HG02759 (cell line): ENCODE measurements around the gene KREMEN1.

Experiments
- ATAC-seq: cut with Tn5 transposase; IDR thresholded peaks from one replicate; pipeline ENCODE4 v1.9.1; 2021; ENCODE audit warnings: mild to moderate bottlenecking, moderate library complexity; ENCODE audit not compliant: unreplicated experiment

Gene KREMEN1

DNA sequence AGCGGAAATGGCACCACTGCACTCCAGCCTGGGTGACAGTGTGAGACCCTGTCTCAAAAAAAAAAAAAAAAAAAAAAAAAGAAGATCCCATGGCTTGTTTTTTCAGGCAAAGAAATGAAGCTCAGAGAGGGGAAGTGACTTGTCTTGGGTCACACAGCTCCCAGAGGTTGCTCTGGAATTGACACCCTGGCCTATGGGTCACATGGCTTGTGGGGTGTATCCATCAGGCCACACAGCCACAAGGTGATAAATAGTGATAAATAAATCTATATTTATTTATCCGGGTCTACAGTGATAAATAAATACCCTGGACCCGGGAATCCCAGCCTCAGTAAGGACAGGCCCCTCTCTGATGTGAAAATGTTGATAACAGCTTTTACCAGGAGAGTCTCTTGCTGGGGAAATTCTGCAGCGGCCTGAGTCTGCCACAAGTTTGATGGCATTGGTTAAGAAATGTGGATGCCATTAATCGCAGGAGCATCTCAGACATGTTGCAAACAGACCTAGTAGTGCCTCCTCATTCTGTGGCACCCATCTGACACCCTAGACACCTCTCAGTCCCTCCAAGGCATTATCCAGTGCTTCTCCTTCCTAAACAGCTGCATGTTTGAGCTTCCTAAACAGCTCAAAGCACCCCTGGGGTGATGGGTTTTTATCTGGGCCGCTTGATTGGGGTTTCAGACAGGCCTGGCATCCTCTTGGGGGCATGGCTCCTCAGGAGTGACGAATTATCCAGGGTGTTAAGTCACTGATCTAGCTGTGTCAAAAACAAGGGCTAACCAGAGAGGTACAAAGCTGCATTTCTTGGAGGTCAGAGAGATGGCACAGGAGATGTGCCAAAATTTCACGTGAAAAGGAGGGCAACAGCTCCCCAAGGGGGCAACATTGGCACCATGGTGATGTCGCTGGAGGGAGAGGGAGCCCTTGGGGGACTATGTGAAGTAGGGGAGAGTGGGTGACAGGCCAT is 130.9 kb downstream of the KREMEN1 start:
- no peak for ATAC-seq

DNA sequence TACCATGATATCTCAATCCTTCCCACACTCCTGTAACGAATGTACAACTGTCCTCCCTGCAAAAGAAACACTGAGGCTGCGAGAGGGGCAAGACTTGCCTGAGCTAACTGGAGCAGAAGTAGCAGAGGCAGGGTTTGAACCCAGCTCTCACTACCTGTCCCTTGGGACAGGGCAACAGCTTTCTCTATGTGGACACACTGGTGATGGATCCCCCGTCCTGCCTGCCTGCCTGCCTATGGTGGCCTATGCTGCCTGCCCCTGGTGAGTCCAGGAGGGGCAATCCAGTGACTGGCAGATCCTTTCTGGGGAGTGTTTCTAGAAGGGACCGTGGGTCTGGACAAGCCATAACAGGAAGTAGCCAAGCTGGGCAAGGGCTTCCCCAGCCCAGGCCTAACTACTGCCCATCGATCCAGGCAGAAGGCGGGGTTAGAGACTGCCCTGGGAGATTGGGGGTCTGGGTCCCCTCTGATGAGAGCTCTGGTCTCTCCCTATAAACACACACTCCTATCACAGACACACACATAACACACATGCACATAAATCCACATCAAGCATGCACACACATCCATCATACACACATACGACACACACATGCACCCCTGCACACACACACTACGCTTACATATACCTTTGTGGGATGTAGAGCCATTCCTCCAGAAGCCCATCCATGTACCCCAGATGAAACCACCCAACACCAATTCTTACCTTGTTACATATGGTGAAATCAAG is 131.8 kb downstream of the KREMEN1 start:
- no peak for ATAC-seq

DNA sequence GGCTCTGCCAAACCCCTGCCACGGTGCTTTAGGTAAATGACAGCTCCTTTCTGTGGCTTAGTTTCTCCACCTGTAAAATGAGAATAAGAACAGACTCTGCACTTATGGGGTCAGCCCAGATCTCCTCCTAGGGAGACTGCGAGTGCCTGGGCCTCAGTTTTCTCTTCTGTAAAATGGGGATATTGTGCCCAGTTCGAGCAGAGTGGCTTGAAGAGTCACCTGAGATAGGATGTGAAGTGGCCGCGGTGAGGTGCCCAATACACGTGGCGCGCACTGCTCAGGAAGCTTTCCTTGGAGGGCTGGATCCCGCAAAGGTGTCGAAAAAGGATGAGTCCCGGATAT is 132.4 kb downstream of the KREMEN1 start:
- ATAC-seq: no peak

DNA sequence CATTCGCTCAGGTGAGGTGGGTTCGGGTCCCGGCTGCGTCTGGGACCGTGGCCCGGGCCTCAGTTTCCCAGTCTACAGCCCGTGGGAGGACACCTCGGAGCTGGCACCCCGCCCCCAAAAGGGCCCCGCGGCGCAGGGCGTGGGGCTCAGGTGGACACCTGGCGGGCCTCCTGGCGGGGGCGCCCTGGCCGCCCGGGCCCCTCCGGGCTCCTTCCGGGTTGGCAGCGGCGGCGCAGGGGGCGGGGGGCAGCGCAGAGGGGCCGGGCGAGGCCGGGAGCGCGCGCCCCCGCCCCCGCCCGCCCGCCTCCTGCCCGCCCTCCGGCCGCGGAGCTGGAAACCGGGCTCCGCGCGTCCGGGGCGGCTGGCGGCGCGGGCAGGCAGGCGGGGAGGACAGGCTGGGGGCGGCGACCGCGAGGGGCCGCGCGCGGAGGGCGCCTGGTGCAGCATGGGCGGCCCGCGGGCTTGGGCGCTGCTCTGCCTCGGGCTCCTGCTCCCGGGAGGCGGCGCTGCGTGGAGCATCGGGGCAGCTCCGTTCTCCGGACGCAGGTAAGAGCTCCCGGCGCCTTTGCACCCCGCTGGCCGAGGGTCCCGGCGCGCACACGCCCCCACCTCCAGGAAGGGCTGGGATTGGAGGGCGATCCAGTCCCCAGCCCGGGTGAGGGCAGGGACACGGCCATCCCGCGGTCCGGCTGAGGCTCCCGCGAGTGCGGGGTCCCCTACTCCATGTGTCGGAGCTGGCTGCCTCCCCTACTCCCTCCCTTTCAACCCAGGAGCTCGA is 132.9 kb downstream of the KREMEN1 start, which contains the start of gene EMID1:
TSS of gene EMID1 (plus strand) at position 303 of the 778 bp plus-strand sequence. CDS start at position 446, 143 bp downstream.
- ATAC-seq: no peak

DNA sequence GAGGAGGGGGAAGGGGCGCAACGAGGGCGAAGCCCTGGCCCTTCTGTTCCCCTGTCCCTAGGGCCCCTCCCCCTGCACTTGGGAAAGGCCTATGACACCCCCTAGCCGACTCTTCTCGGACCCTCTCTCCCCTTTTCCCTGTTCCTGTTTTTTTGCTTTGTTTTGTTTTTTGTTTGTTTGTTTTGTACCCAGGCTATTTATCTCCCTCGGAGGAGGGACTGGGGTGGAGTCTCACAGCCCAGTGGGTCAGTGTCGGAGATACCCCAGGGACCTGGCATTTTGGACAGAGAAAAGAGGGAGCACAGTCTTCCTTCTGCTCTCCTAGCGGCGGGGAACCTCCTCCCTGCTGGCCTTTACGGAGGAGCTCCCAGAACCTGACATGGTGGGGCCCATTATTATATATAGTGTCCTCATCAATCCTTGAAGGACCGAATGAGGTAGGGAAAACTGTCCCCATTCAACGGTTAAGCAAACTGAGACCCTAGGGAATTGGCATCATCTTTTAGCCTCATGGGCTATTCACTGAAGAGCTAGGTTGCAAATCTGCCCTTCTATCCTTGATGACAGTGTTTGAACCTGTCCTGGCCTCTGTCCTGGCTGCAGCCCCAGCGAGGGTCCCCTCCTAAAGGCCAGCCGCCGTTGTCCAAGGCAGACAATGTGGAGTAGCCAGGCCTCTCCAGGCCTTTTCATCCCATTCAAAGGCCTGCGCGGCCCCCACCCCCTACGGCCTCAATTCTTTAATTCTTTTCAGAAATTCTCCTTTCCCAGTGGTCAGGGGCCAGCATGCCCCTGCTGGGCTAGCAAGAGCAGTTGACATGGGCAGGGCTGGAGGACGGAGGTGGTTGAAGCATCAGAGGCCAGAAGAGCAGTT is 133.8 kb downstream of the KREMEN1 start:
- no peak for ATAC-seq

DNA sequence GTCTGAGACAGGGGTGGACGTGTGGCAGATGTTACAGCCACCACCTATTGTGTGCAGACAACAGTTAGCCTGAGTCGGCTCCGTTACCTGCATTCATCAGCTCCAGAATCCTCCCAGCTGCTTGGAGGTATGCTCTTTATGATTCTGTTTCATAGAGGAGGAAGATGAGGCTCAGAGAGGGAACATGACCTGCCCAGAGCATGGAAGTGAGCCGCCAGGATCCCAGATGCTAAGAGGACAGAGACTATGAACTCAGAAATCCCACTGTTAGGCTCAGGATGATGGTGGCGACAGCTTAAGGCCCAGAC is 134.4 kb downstream of the KREMEN1 start:
- no peak for ATAC-seq

DNA sequence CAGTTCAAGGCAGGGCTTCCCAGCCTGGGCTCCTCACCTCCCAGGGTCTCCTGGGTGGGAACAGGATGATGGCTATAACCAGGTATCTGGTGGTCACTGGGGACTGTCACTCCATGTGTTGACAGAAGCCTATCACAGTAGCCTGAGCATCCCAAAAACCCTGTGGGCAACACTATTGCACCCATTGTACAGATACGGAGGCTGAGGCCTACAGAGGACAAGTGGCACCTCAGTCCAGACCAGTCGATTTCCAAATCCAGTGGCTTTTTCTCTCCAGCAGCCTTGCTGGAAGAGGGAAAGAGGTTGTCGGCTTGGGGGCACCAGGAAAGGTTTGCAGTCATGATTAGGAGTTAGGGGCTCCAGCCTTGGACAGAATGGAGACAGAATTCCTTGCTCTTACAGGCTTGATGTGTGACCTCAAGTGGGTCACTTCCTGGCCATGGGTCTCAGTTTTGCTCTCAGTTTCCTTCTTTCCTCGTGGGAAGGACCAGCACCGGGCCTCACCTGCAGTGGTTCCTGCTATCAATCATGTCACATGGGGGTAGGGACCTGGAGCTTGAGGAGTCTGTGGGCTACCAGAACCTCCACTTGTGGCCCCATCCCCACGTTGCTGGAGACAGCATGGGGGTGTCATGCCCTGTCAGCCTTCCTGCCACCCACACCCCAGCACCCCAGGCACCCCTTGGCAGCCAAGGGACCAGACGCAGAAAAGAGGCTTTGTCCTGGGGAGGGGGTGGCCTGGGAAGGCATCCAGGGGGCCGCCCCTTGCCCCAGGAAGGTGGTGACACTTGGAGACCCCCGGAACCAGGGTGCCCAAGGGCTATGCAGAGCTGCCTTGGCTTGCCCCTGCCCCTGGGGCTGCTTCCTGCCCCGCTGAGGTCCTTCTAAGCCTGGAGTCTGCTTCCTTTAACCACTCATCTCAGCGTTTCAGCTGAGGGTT is 135.0 kb downstream of the KREMEN1 start:
- no peak for ATAC-seq

DNA sequence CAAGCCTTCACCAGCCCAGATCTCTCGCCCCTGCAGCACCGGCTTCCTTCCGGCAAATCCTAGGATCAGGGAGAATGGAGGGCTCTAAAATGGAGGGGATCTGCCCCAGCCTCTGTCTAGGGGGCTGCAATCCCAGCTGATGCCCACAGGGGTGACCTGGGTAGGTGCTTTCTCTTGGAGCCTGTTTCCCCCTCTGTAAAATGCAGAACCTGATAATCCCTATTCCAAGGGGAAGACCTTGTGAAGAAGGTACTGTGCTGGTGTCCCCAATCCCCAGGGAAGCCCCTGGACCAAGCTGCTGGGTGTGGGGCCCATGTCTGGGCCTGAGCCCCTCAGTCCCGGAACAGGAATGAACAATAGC is 135.6 kb downstream of the KREMEN1 start:
- no peak for ATAC-seq

DNA sequence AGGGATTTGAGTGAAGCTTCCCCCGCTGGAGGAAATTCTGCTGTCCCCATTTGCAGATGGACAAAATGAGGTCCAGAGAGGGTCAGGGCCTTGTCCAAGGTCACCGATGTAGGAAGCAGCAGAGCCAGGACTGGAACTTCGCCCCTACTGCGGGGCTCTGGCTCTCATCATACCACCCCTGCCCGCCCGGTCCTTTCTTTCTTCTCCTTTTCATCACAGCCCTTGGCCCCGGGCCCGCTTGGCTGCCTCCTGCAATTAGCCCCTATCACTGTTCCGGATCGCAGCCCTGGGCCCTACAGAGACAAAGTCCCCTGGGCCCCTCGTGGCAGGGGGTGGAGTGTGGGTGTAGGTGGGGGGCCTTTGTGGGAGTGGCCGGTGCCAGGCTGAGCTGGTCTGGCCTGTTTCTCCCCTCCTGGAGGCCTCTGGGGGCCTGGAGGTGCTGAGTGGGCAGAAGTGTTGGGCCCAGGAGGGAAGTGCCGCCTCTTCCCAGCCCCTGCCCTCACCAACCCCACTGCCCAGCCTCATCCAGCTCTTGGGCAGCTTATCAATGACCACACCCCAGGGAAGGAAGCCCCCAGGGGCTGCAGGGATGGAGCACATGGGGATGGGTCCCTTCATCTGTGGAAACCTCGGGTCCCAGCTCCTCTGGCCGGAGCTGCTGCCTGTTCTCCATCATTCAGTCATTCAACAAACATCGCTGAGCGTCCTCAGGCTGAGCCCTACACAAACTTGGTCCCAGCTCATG is 136.2 kb downstream of the KREMEN1 start:
- ATAC-seq: no peak

DNA sequence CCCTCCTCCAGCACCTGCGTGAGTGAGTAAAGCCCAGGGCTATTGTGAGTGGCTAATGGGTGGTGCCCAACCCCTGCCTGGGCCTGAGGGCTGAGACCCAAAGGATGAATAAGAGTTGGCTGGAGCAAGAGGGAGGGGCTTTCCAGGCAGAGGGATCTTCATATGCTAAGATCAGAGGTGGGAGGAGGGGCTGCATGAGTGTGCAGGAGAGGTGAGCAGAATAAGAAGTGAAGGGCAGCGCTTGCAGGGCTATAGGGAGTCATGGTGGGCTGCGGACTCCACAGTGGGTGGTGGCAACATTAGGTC is 136.7 kb downstream of the KREMEN1 start:
- no peak for ATAC-seq

DNA sequence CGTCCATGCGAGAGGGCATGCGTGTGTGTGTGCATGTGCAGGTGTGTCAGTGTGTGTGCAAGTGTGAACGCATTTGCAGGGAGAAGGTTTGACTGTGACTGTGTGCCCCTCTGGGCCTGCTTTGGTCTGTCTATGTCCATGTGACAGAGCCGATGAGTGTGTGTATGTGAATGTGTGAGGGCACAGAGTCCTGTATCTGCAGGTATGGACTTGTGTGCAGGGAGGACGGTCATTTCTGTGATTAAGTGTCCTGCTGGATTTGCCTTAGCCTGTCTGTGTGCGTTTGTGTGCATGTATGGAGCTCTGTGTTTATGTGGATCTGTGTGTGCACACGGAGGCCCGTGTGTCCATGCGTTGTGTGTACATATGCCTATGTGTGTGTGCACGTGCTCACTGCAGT is 138.2 kb downstream of the KREMEN1 start:
- ATAC-seq: no peak

DNA sequence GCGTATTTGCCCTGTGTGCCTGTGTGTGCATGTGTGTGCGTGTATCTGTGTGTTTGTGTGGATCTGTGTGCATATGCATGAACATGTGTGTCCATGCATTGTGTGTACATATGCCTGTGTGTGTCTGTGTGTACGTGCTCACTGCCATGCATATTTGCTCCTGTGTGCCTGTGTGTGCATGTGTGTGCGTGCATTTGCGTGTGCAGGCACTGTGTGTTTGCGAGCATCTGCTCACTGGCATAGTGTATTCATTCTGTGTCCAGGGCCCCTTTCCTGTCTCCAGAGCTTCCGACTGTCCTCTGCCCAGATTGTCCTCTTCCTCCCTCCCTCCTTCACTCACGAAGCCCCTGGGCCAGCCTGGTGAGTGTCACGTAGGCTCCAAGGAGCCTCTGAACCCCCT is 138.6 kb downstream of the KREMEN1 start:
- no peak for ATAC-seq

DNA sequence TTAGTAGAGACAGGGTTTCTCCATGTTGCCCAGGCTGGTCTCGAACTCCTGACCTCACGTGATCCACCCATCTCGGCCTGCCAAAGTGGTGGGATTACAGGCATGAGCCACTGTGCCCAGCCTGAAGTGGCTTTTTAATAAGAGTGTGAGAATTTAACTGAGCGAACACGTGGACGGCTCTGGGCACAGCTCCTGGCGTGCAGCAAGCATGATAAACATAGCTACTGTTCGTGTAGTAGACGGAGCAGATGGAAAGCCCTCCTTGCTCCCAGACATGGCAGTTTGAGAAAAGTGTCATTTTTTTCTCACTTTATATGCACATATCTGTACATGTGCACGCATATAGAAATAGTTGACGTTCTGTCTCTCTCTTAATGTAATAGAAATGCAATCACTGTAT is 139.9 kb downstream of the KREMEN1 start:
- ATAC-seq: no peak

DNA sequence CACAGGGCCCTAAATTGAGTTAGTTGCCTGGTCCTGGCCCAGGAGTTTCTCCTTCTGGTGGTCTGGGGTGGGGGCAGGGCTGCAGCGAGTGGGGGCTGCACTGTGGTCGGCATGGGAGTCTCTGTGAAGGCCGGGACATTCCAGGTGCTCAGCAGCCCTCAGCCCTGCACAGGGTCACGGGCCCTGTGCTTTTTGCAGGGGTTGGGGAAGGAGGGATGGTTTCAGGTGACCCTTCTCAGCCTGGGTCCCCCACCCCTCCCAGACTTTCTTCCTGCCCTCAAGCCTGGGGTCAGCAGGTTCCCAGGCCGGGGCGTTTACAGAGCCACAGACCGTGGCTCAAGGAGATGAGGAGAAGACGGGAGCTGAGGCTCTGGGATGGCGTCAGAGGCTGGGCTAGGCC is 140.7 kb downstream of the KREMEN1 start:
- no peak for ATAC-seq

DNA sequence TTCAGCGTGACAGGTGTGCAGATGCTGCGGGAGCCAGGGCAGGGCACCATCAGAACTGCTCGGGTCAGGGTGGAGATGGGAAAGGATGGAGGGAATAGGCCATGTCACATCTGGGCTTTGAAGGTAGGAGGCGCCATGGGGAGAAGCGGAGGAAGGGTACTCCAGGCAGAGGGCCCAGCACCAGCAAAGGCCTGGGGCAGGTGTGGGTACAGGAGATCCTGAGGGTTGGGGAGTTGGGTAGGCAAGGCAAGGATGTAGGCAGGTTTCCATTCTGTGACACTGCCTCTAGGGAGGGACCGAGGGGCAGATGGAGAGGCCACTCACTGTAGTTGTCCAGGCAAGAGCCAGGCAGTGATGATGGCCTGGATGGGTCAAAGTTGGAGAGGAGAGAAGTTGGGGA is 141.4 kb downstream of the KREMEN1 start:
- ATAC-seq: no peak

DNA sequence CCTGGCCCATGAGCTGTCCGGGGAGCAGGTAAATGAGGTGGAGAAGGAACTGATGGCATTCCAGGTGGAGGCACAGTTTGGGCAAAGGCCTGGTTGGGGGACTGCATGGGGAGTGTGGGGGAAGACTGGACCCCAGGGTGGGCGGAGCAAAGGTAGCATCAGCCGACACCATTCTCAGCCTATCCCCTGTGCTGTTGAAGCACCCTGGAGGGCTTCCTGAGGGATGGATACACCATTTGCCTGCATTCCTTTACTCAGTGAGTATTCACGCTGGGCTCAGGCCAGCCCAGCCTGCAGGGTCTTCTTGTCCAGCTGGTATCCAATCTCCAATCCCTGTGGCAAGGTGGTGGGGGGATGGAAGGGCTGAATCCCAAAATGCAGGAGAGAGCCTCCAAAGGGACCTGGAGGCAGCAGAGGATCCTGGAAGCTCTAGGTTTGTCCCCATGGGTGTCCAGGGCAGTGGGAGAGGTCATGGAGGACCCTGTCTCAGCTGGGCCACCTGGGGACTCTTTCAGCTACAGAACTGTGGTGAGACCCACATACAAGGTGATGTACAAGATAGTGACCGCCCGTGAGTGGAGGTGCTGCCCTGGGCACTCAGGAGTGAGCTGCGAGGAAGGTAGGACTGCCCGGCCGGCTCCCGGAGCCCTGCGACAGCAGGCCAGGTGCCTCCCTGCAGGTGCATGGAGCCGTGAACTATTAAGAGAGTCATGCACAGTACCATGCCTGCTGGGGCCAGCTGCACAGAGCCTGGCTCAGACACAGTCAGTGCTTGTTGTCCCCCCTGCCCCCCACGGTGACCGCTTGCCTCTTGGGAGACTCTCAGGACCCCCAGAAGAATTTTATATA is 142.4 kb downstream of the KREMEN1 start:
- no peak for ATAC-seq

DNA sequence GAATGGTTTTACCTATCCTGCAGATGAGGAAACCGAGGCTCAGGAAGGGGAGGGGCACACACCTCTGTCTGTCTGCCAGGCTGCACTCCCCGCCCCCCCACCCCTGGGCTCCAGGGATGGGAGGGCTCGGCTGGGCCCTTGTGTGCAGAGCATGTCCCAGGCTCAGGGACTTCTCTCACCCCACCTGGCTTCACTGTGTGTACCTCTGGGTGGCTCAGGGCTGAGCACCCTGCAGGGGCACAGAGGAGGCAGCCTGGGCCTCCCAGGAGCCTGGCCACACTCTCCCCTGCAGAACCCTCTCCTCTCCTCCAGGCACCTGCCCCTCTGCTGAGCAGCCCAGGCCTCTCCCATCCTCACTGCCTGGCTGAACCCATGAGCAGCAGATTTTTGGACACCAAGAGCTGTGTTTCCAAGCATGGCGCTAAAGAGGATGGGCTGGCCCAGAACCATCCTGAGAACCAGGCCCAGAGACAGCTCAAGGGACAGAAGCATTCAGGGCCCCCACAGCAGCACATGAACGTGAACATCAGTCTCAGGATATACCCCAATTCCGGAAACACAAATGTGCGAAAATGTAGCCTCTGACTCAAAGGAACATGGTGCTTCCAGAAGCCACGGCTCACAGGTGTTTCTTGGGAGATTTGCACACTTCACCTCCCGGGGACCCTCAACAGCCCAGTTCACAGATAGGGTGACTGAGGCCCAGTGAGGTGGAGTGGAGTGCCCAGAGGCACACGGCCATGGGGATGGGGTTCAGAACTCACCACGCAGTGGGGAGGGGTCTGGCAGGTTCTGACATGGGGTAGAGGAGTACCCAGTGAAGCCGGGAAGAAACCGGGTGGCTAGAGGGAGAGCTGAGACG is 143.4 kb downstream of the KREMEN1 start:
- no peak for ATAC-seq
